Vagina (tissue), 2 donors: Measurements from ENCODE around the gene EXO1. TPM values are rescaled to one million over a fixed set of nuclear protein-coding genes. Genes with fewer than 3 reads are reported as not detected.

Experiments used
- DNase-seq, 2 donors: peaks; one replicate each; pipeline ENCODE4 v3.0.0-alpha.2; 2017; ENCODE audit errors: extremely low spot score in 2 of 2
- H3K27ac ChIP-seq: fragments of 200-600 bp; sonication (generic); one replicate; pipeline ENCODE4 v1.5.1; 2019
- H3K27me3 ChIP-seq: fragments of 200-600 bp; sonication (generic); one replicate; pipeline ENCODE4 v1.5.1; 2019
- H3K36me3 ChIP-seq, 2 donors: fragments of 200-600 bp; sonication (generic); one replicate each; pipeline ENCODE4 v1.5.1; 2017 to 2019
- H3K4me1 ChIP-seq: fragments of 200-600 bp; sonication (generic); one replicate; pipeline ENCODE4 v1.5.1; 2019
- H3K4me3 ChIP-seq, 2 donors: fragments of 200-600 bp; sonication (generic); 1 replicate in 1 of 2; 2 replicates in 1 of 2; pipeline ENCODE4 v1.5.1; 2016 to 2019
- H3K9me3 ChIP-seq: fragments of 200-600 bp; sonication (generic); one replicate; pipeline ENCODE4 v1.5.1; 2019
- CTCF ChIP-seq, 3 experiments: fragments of 450-650 bp in 2 of 3; fragments of 200-600 bp in 1 of 3; sonication (generic) in 1 of 3; IDR thresholded peaks; one replicate each; pipeline ENCODE4 v1.5.1; 2017 to 2019; ENCODE audit warnings: antibody characterized with exemption in 3 of 3, mild to moderate bottlenecking in 2 of 3, moderate library complexity in 2 of 3
- POLR2A ChIP-seq, 2 donors: fragments of 450-650 bp; IDR thresholded peaks; one replicate each; pipeline ENCODE4 v1.6.1; 2017; ENCODE audit warnings: antibody characterized with exemption in 2 of 2, mild to moderate bottlenecking in 2 of 2, moderate library complexity in 2 of 2
- POLR2AphosphoS5 ChIP-seq, 2 donors: sonication (generic); formaldehyde crosslinking; IDR thresholded peaks; one replicate each; pipeline ENCODE4 v1.9.0; 2017; ENCODE audit warnings: antibody characterized with exemption in 2 of 2, mild to moderate bottlenecking in 2 of 2, low read depth in 1 of 2; ENCODE audit not compliant: insufficient read depth in 1 of 2
- intact Hi-C: fragments of 100-400 bp; cut with DNase I; formaldehyde crosslinking; loops from one replicate; pipeline ENCODE4 v1.15.1; 2023
- total RNA-seq: library from RNA; depleted of rRNA; stranded (reverse); fragments of >200 nt; gene quantifications from one replicate; pipeline ENCODE4 v1.2.3, GENCODE V29; 2016

Gene EXO1
- total RNA-seq, 1 donor from 2014 or later: 10.6 TPM

GRCh38 chr1:241895013-241895412 is 47.0 kb downstream of the EXO1 start:
- Histone ChIP-seq H3K9me3 (no peaks in the 10 kb centered on the region), H3K4me3 (no peak overlapping the region), H3K27me3 (no peaks in the 10 kb centered on the region), H3K27ac (no peak overlapping the region), H3K4me1 (no peaks in the 10 kb centered on the region), H3K36me3 (no peaks in the 10 kb centered on the region)
- no peak for TF ChIP-seq POLR2A (IDR thresholded peaks at IDR 0.05)
- TF ChIP-seq CTCF (IDR thresholded peaks at IDR 0.05): no peak
- TF ChIP-seq POLR2AphosphoS5 (IDR thresholded peaks at IDR 0.05; ENCODE audit: insufficient read depth in 1 of 2, low read depth in 1 of 2): no peak
- DNase-seq: no peak
- intact Hi-C loops: no loop called here

- Histone ChIP-seq H3K9me3 (no peaks in the 10 kb centered on the region), H3K27ac (no peak overlapping the region), H3K36me3 (no peaks in the 10 kb centered on the region), H3K4me3 (no peak overlapping the region), H3K4me1 (no peaks in the 10 kb centered on the region), H3K27me3 (no peaks in the 10 kb centered on the region)
- intact Hi-C loops: no loop called here
- DNase-seq: no peak
- TF ChIP-seq CTCF (IDR thresholded peaks at IDR 0.05) (peak in 1 of 3 experiments; percentile 6), POLR2AphosphoS5 (IDR thresholded peaks at IDR 0.05; ENCODE audit: insufficient read depth in 1 of 2, low read depth in 1 of 2) (no peak), POLR2A (IDR thresholded peaks at IDR 0.05) (no peak)
These were observed 48.6 kb downstream of the EXO1 start for GRCh38 chr1:241896670-241896962.

- H3K27ac ChIP-seq: no peak overlapping the region
- H3K4me1 ChIP-seq: no peaks in the 10 kb centered on the region
- no peaks in the 10 kb centered on the region for H3K9me3 ChIP-seq
- TF ChIP-seq POLR2AphosphoS5 (IDR thresholded peaks at IDR 0.05; ENCODE audit: insufficient read depth in 1 of 2, low read depth in 1 of 2): no peak
- TF ChIP-seq CTCF (IDR thresholded peaks at IDR 0.05): no peak
- TF ChIP-seq POLR2A (IDR thresholded peaks at IDR 0.05): no peak
- intact Hi-C loops: no loop called here
- H3K4me3 ChIP-seq: no peak overlapping the region
- DNase-seq: peak in 1 of 2 donors; percentile 20
- H3K36me3 ChIP-seq: no peaks in the 10 kb centered on the region
- no peaks in the 10 kb centered on the region for H3K27me3 ChIP-seq
These were observed 51.2 kb downstream of the EXO1 start for GRCh38 chr1:241899210-241899609.

- TF ChIP-seq CTCF (IDR thresholded peaks at IDR 0.05): no peak
- no peak for TF ChIP-seq POLR2A (IDR thresholded peaks at IDR 0.05)
- TF ChIP-seq POLR2AphosphoS5 (IDR thresholded peaks at IDR 0.05; ENCODE audit: insufficient read depth in 1 of 2, low read depth in 1 of 2): no peak
- Histone ChIP-seq H3K27me3 (no peaks in the 10 kb centered on the region), H3K4me3 (no peak overlapping the region), H3K27ac (no peak overlapping the region), H3K36me3 (no peaks in the 10 kb centered on the region), H3K9me3 (no peaks in the 10 kb centered on the region), H3K4me1 (no peaks in the 10 kb centered on the region)
- intact Hi-C loops: no loop called here
- DNase-seq: peak in 1 of 2 donors; percentile 25
These were observed 52.4 kb downstream of the EXO1 start for GRCh38 chr1:241900381-241900780.

GRCh38 chr1:241902391-241903065 is 54.5 kb downstream of the EXO1 start:
- Histone ChIP-seq H3K27me3 (no peaks in the 10 kb centered on the region), H3K4me1 (no peaks in the 10 kb centered on the region), H3K36me3 (no peaks in the 10 kb centered on the region), H3K9me3 (no peaks in the 10 kb centered on the region), H3K27ac (no peak overlapping the region), H3K4me3 (no peak overlapping the region)
- no peak for TF ChIP-seq CTCF (IDR thresholded peaks at IDR 0.05)
- intact Hi-C loops: no loop called here
- peak in 1 of 2 donors; percentile 16 for DNase-seq
